Loucy (cell line): ENCODE data around the gene CYTH1.
A peak's percentile ranks its signal among the peaks of the same experiment; 100 is the strongest.

Experiments used
- H2AFZ ChIP-seq: fragments of 200-600 bp; sonication (generic); 2 replicates; pipeline ENCODE4 v1.6.0; 2016; ENCODE audit warnings: antibody characterized with exemption, mild to moderate bottlenecking, low read length, moderate library complexity
- H3F3A ChIP-seq: fragments of 200-600 bp; 2 replicates; pipeline ENCODE4 v1.6.0; 2016; ENCODE audit warnings: antibody characterized with exemption, low read depth, mild to moderate bottlenecking
- H3K27me3 ChIP-seq: fragments of 200-600 bp; sonication (generic); 2 replicates; pipeline ENCODE4 v1.6.1; 2014; ENCODE audit warnings: low read length, mild to moderate bottlenecking; ENCODE audit not compliant: insufficient read depth, poor library complexity, severe bottlenecking
- H3K36me3 ChIP-seq: fragments of 200-600 bp; sonication (generic); 2 replicates; pipeline ENCODE4 v1.6.1; 2016; ENCODE audit warnings: low read length; ENCODE audit not compliant: insufficient read depth
- H3K4me1 ChIP-seq: fragments of 200-600 bp; sonication (generic); 2 replicates; pipeline ENCODE4 v1.5.1; 2014; ENCODE audit warnings: low read length, mild to moderate bottlenecking; ENCODE audit not compliant: insufficient read depth, poor library complexity, severe bottlenecking
- H3K4me2 ChIP-seq: fragments of 200-600 bp; sonication (generic); 2 replicates; pipeline ENCODE4 v1.6.0; 2014; ENCODE audit warnings: antibody characterized with exemption, low read length, low read depth, mild to moderate bottlenecking; ENCODE audit not compliant: poor library complexity, severe bottlenecking
- H3K4me3 ChIP-seq: fragments of 200-600 bp; sonication (generic); 2 replicates; pipeline ENCODE4 v1.5.1; 2014; ENCODE audit warnings: low read length, mild to moderate bottlenecking, mixed read lengths; ENCODE audit not compliant: poor library complexity, severe bottlenecking
- H3K79me2 ChIP-seq: fragments of 200-600 bp; sonication (generic); 2 replicates; pipeline ENCODE4 v1.6.1; 2014; ENCODE audit warnings: low read length; ENCODE audit not compliant: insufficient read depth
- H3K9ac ChIP-seq: fragments of 200-600 bp; sonication (generic); 2 replicates; pipeline ENCODE4 v1.6.0; 2014; ENCODE audit warnings: mild to moderate bottlenecking, low read depth, low read length, moderate library complexity; ENCODE audit not compliant: poor library complexity, severe bottlenecking
- H3K9me2 ChIP-seq: fragments of 200-600 bp; sonication (generic); replicated peaks from 2 replicates; pipeline ENCODE4 v1.6.1; 2016; ENCODE audit warnings: low read depth, low read length, mixed read lengths
- H3K9me3 ChIP-seq: fragments of 200-600 bp; sonication (generic); 2 replicates; pipeline ENCODE4 v1.6.1; 2014; ENCODE audit warnings: mild to moderate bottlenecking, antibody characterized with exemption, low read length, low read depth; ENCODE audit not compliant: insufficient read depth
- H4K20me1 ChIP-seq: fragments of 200-600 bp; sonication (generic); 2 replicates; pipeline ENCODE4 v1.6.0; 2014; ENCODE audit warnings: antibody characterized with exemption, low read length, mild to moderate bottlenecking; ENCODE audit not compliant: insufficient read depth, poor library complexity, severe bottlenecking
- EZH2phosphoT487 ChIP-seq: fragments of 200-600 bp; IDR thresholded peaks from 2 replicates; pipeline ENCODE4 v1.6.1; 2018; ENCODE audit warnings: antibody characterized with exemption, mild to moderate bottlenecking, moderate library complexity, borderline replicate concordance
- TF ChIP-seq, protein P1 (sequence below): fragments of 200-600 bp; sonication (generic); conservative IDR thresholded peaks from 2 replicates; pipeline ENCODE4 v1.5.1; 2014; ENCODE audit warnings: mild to moderate bottlenecking, antibody characterized with exemption, low read length

The CYTH1 gene

GRCh38 chr17:78665387-78665951, 116.6 kb downstream of the CYTH1 start:
- peak overlapping the region; percentile 61 for H3K4me3 ChIP-seq
- H3K9me2 ChIP-seq, result no peaks in the 10 kb centered on the region
- H2AFZ ChIP-seq, result peak overlapping the region; percentile 29; the same call in 1 of the 2 replicates
- H3K4me1 ChIP-seq, result peaks cover 39% of the 10 kb centered on the region
- peaks cover 11% of the 10 kb centered on the region for H3F3A ChIP-seq
- H3K9me3 ChIP-seq, result no peaks in the 10 kb centered on the region
- peak overlapping the region; percentile 83 for H3K4me2 ChIP-seq
- no peaks in the 10 kb centered on the region for H3K27me3 ChIP-seq
- H4K20me1 ChIP-seq, result no peaks in the 10 kb centered on the region
- no peaks in the 10 kb centered on the region for H3K79me2 ChIP-seq
- TF ChIP-seq, protein P1, sequence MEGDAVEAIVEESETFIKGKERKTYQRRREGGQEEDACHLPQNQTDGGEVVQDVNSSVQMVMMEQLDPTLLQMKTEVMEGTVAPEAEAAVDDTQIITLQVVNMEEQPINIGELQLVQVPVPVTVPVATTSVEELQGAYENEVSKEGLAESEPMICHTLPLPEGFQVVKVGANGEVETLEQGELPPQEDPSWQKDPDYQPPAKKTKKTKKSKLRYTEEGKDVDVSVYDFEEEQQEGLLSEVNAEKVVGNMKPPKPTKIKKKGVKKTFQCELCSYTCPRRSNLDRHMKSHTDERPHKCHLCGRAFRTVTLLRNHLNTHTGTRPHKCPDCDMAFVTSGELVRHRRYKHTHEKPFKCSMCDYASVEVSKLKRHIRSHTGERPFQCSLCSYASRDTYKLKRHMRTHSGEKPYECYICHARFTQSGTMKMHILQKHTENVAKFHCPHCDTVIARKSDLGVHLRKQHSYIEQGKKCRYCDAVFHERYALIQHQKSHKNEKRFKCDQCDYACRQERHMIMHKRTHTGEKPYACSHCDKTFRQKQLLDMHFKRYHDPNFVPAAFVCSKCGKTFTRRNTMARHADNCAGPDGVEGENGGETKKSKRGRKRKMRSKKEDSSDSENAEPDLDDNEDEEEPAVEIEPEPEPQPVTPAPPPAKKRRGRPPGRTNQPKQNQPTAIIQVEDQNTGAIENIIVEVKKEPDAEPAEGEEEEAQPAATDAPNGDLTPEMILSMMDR, result no peak
- TF ChIP-seq EZH2phosphoT487, result no peak
- peak overlapping the region; percentile 58 for H3K9ac ChIP-seq
- no peaks in the 10 kb centered on the region; the same call in 1 of the 2 replicates for H3K36me3 ChIP-seq

GRCh38 chr17:78664476-78665386, 117.3 kb downstream of the CYTH1 start:
- Histone ChIP-seq H3K4me1 (peaks cover 39% of the 10 kb centered on the region), H3F3A (peaks cover 11% of the 10 kb centered on the region), H3K27me3 (no peaks in the 10 kb centered on the region), H3K79me2 (no peaks in the 10 kb centered on the region), H3K9ac (peak overlapping the region; percentile 58), H3K4me2 (peak overlapping the region; percentile 83), H3K4me3 (peak overlapping the region; percentile 61), H2AFZ (no peak overlapping the region), H3K9me2 (no peaks in the 10 kb centered on the region), H3K9me3 (no peaks in the 10 kb centered on the region), H4K20me1 (no peaks in the 10 kb centered on the region), H3K36me3 (no peaks in the 10 kb centered on the region; the same call in 1 of the 2 replicates)
- no peak for TF ChIP-seq EZH2phosphoT487

GRCh38 chr17:78661093-78661770, 120.8 kb downstream of the CYTH1 start:
- H3K36me3 ChIP-seq, result no peaks in the 10 kb centered on the region
- H3K4me3 ChIP-seq, result no peak overlapping the region
- no peaks in the 10 kb centered on the region for H3K9me2 ChIP-seq
- H3K4me1 ChIP-seq, result peaks cover 30% of the 10 kb centered on the region
- H3K4me2 ChIP-seq, result no peak overlapping the region
- no peak overlapping the region for H2AFZ ChIP-seq
- no peaks in the 10 kb centered on the region for H3K27me3 ChIP-seq
- no peaks in the 10 kb centered on the region for H4K20me1 ChIP-seq
- TF ChIP-seq, protein P1, result no peak
- no peak for TF ChIP-seq EZH2phosphoT487
- no peaks in the 10 kb centered on the region for H3K9me3 ChIP-seq
- no peak overlapping the region for H3K9ac ChIP-seq
- H3F3A ChIP-seq, result peaks cover 9% of the 10 kb centered on the region
- no peaks in the 10 kb centered on the region for H3K79me2 ChIP-seq
